GM08714 (cell line): Measurements from ENCODE around the gene RNF227.
A peak's percentile ranks its signal among the peaks of the same experiment; 100 is the strongest.

ENCODE experiments used
- H3K4me3 ChIP-seq: fragments of 200-500 bp; sonication (Bioruptor generic); 2 replicates; pipeline ENCODE4 v1.5.1; 2014; ENCODE audit warnings: mild to moderate bottlenecking, low read length, inconsistent platforms
- ZNF274 ChIP-seq: IDR thresholded peaks from 2 replicates; pipeline ENCODE4 v1.6.1; 2012; ENCODE audit warnings: mild to moderate bottlenecking, low read depth, low read length

RNF227 gene

GRCh38 chr17:7912927-7913524 is 3.1 kb downstream of the RNF227 start:
- no peak for TF ChIP-seq ZNF274
- H3K4me3 ChIP-seq, result no peak overlapping the region

GRCh38 chr17:7911116-7911515 is 5.0 kb downstream of the RNF227 start:
- no peak overlapping the region for H3K4me3 ChIP-seq
- TF ChIP-seq ZNF274, result no peak

GRCh38 chr17:7910711-7911110 is 5.4 kb downstream of the RNF227 start:
- no peak for TF ChIP-seq ZNF274
- H3K4me3 ChIP-seq, result no peak overlapping the region

- TF ChIP-seq ZNF274, result no peak
- H3K4me3 ChIP-seq, result no peak overlapping the region
These were observed 5.8 kb downstream of the RNF227 start for GRCh38 chr17:7910281-7910680.

GRCh38 chr17:7909089-7909488 is 7.0 kb downstream of the RNF227 start:
- TF ChIP-seq ZNF274, result no peak
- H3K4me3 ChIP-seq, result no peak overlapping the region

GRCh38 chr17:7903154-7904103 is 12.7 kb downstream of the RNF227 start:
- TF ChIP-seq ZNF274, result no peak
- H3K4me3 ChIP-seq, result no peak overlapping the region

GRCh38 chr17:7897773-7898172 is 18.3 kb downstream of the RNF227 start:
- H3K4me3 ChIP-seq, result no peak overlapping the region
- no peak for TF ChIP-seq ZNF274

- H3K4me3 ChIP-seq, result no peak overlapping the region
- TF ChIP-seq ZNF274, result no peak
These were observed 19.0 kb downstream of the RNF227 start for GRCh38 chr17:7897090-7897489.

GRCh38 chr17:7894866-7895265 is 21.2 kb downstream of the RNF227 start:
- no peak for TF ChIP-seq ZNF274

GRCh38 chr17:7894226-7894625 is 21.9 kb downstream of the RNF227 start:
- TF ChIP-seq ZNF274, result no peak
- H3K4me3 ChIP-seq, result no peak overlapping the region

More at GRCh38 chr17:7894866-7895265, 21.2 kb downstream of the RNF227 start:
- no peak overlapping the region for H3K4me3 ChIP-seq

GRCh38 chr17:7893187-7893880 is 22.8 kb downstream of the RNF227 start:
- TF ChIP-seq ZNF274, result no peak
- no peak overlapping the region for H3K4me3 ChIP-seq

GRCh38 chr17:7889166-7889955 is 26.7 kb downstream of the RNF227 start:
- no peak overlapping the region for H3K4me3 ChIP-seq
- TF ChIP-seq ZNF274, result no peak

- TF ChIP-seq ZNF274, result no peak
- H3K4me3 ChIP-seq, result peak within 1 kb of the TSS; percentile 85; the same call in 1 of the 2 replicates
These were observed 27.7 kb downstream of the RNF227 start, which contains the start of gene CHD3 for GRCh38 chr17:7888184-7888920. CHD3 (plus strand) TSS chr17:7888789; CDS start chr17:7889001, 212 bp downstream.
